Pancreas (tissue), 10 donors: ENCODE measurements around the gene PDXK. TPM values are rescaled to one million over a fixed set of nuclear protein-coding genes. Genes with fewer than 3 reads are reported as not detected.

Experiments
- ATAC-seq, 4 donors: fragments of 200-7000 bp; cut with Tn5 transposase; one replicate each; pipeline versions ENCODE4 v1.8.0 to v1.9.1; 2020; ENCODE audit warnings: mild to moderate bottlenecking in 4 of 4, moderate library complexity in 4 of 4
- DNase-seq, 6 donors: peaks; one replicate each; pipeline ENCODE4 v3.0.0-alpha.2; 2020
- FAIRE-seq: peaks from 2 replicates; lab custom pipeline; 2012; peaks lifted over from hg19 to GRCh38; lab: Jason Lieb, UNC
- H3K27ac ChIP-seq, 4 donors: fragments of 200-600 bp; sonication (generic); 1 replicate in 3 of 4; 2 replicates in 1 of 4; pipeline versions ENCODE4 v1.5.0 to v1.8.0; 2020
- H3K27me3 ChIP-seq, 4 donors: fragments of 200-600 bp; one replicate each; pipeline ENCODE4 v1.8.0; 2021
- H3K36me3 ChIP-seq, 3 donors: fragments of 200-600 bp; sonication (generic) in 1 of 3; one replicate each; pipeline versions ENCODE4 v1.5.0 to v1.8.0; 2020 to 2021
- H3K4me1 ChIP-seq, 3 donors: fragments of 200-600 bp; one replicate each; pipeline ENCODE4 v1.8.0; 2021
- H3K4me3 ChIP-seq, 4 donors: fragments of 200-600 bp; sonication (generic) in 2 of 4; one replicate each; pipeline versions ENCODE4 v1.5.0 to v1.8.0; 2020 to 2021
- H3K9me3 ChIP-seq, 4 donors: fragments of 200-600 bp; one replicate each; pipeline ENCODE4 v1.8.0; 2021
- WGBS, 2 donors: extraction: QIAGEN DNeasy Blood & Tissue Kit; methylation state at CpG; one replicate each; pipeline ENCODE4 v1.1.7; 2013; 5-methylcytosine and 5-hydroxymethylcytosine counted together
- intact Hi-C, 3 donors: fragments of 100-400 bp; cut with DNase I; formaldehyde crosslinking; loops; one replicate each; pipeline versions ENCODE4 v1.11.1 to v1.14.2; 2022
- polyA plus RNA-seq, 2 donors: library from polyadenylated mRNA; stranded (reverse); fragments of 200-250 nt; gene quantifications; one replicate each; pipeline ENCODE4 v1.2.3, GENCODE V29; 2013
- total RNA-seq, 6 donors: library from RNA; stranded (reverse); fragmentation: NEBNext Ultra II Directional in 4 of 6; extraction: Animal tissue kit (Norgen Biotek cat#: 25700) in 4 of 6; gene quantifications; one replicate each; pipeline versions ENCODE4 v1.2.1 to v1.2.4, GENCODE V29; 2021 to 2023
- TF ChIP-seq, protein P1 (sequence below), 4 donors: fragments of 200-600 bp; sonication (generic) in 3 of 4; IDR thresholded peaks; one replicate each; pipeline versions ENCODE4 v1.5.0 to v1.8.0; 2021; ENCODE audit warnings: antibody characterized with exemption in 4 of 4
- donor health status: healthy with polysubstance abuse.
- donor health status: DM: no; HTN: no; CAD: no; lungs with moderate emphysema.
- donor health status: DM: no; HTN: no; CAD: no.
- donor health status: control.
- donor health status: control.
- donor health status: Bipolar disorder and iron deficiency.
- donor health status: DM: yes; HTN: yes; CAD: no.
- donor health status: DM: no; HTN: no; CAD: no.
- donor health status: DM: no; HTN: no; CAD: no.
- donor health status: DM: yes; HTN: yes; CAD: no.

The PDXK gene
- total and polyA plus RNA-seq, 8 donors, result 63.2 to 100 (median 65.9) TPM

DNA sequence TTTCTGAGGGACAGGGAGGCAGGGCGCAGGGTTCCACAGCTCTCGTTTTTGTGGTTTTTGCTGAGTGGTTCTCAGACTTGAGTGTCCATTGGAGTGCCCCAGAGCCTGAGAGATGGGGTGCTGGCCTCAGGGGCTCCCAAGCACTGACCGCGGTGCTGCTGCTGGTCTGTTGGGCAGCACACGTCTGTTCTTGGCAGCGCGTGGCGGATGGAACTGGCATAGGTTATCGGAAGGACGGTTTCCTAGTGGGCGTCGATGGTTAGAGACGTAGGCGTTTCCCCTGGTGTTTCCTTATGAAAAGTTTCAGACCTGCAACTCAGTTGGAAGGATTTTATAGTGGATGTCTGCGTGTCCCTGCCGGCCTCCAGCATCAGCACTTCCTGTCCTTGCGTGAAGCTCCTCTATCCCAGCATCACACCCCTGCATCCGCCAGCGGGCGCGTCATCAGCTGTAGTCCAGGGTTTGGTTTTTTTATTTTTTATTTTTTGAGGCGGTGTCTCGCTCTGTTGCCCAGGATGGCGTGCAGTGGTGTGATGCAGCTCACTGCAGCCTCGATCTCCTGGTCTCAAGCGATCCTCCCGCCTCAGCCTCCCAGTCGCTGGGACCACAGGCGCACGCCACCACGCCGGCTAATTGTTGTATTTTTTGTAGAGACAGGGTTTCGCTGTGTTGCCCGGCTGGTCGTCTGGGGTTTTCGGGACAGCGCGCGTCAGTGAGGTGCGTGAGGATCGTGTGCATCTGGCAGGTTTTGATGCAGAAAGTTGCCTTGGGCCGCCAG, 82.3 kb downstream of the PDXK start:
- no peaks in the 10 kb centered on the region for H3K4me1 ChIP-seq
- no peak overlapping the region for H3K27ac ChIP-seq
- peak in 1 of 6 donors; percentile 29 for DNase-seq
- no peak overlapping the region for H3K4me3 ChIP-seq
- TF ChIP-seq, protein P1, sequence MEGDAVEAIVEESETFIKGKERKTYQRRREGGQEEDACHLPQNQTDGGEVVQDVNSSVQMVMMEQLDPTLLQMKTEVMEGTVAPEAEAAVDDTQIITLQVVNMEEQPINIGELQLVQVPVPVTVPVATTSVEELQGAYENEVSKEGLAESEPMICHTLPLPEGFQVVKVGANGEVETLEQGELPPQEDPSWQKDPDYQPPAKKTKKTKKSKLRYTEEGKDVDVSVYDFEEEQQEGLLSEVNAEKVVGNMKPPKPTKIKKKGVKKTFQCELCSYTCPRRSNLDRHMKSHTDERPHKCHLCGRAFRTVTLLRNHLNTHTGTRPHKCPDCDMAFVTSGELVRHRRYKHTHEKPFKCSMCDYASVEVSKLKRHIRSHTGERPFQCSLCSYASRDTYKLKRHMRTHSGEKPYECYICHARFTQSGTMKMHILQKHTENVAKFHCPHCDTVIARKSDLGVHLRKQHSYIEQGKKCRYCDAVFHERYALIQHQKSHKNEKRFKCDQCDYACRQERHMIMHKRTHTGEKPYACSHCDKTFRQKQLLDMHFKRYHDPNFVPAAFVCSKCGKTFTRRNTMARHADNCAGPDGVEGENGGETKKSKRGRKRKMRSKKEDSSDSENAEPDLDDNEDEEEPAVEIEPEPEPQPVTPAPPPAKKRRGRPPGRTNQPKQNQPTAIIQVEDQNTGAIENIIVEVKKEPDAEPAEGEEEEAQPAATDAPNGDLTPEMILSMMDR (IDR thresholded peaks at IDR 0.05), result no peak
- intact Hi-C loops, result loop anchor here in 1 of 3 donors (10.0 kb wide), 2 partner anchors 154 to 184 kb away; no protein-coding TSS in a partner anchor
- WGBS, 2 donors, result 96 to 97% methylated on average over 42 of the region's 42 CpGs
- H3K36me3 ChIP-seq, result peaks cover 0 to 37% (median 0%) of the 10 kb centered on the region in 3 donors
- H3K9me3 ChIP-seq, result no peaks in the 10 kb centered on the region
- no peaks in the 10 kb centered on the region for H3K27me3 ChIP-seq
- FAIRE-seq, result no peak
- no peak for ATAC-seq

DNA sequence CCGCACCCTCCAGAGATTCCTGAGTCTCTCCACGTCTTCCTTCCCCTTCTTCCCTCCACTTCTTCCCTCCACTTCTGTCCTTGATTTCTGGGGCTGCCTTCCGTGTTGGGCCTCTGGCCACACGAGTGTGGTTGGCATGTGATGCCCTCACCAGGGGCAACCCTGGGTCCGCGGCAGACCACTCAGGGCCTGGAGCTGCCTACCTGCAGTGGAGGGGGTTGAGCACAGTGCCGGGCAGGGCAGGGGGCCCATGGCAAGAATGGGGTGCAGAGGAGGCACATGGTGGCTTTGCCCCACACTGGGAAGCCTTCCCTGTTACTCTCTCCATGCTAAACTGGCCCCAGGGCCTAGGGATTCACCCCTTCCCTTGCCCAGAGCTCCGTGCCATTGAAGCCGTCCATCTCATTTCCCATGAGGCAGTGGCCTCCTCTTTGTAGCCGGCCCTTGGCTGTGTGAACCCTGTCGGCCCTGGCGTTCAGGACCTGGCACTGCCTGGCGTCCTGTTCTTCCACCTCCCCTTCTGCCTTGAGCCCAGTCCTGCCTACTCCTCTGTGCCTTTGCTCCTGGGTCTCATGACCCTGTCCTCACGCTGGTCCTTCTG, 83.9 kb downstream of the PDXK start:
- FAIRE-seq, result no peak
- DNase-seq, result peak in 1 of 6 donors; percentile 44
- no peak overlapping the region for H3K27ac ChIP-seq
- ATAC-seq, result no peak
- no peaks in the 10 kb centered on the region for H3K4me1 ChIP-seq
- no peak overlapping the region for H3K4me3 ChIP-seq
- H3K36me3 ChIP-seq, result peaks cover 0 to 27% (median 0%) of the 10 kb centered on the region in 3 donors
- H3K9me3 ChIP-seq, result no peaks in the 10 kb centered on the region
- H3K27me3 ChIP-seq, result no peaks in the 10 kb centered on the region
- TF ChIP-seq, protein P1 (IDR thresholded peaks at IDR 0.05), result no peak
- 90% methylated on average over 14 of the region's 14 CpGs for WGBS, 2 donors
- intact Hi-C loops, result loop anchor here in 1 of 3 donors (10.0 kb wide), 2 partner anchors 152 to 182 kb away; no protein-coding TSS in a partner anchor

DNA sequence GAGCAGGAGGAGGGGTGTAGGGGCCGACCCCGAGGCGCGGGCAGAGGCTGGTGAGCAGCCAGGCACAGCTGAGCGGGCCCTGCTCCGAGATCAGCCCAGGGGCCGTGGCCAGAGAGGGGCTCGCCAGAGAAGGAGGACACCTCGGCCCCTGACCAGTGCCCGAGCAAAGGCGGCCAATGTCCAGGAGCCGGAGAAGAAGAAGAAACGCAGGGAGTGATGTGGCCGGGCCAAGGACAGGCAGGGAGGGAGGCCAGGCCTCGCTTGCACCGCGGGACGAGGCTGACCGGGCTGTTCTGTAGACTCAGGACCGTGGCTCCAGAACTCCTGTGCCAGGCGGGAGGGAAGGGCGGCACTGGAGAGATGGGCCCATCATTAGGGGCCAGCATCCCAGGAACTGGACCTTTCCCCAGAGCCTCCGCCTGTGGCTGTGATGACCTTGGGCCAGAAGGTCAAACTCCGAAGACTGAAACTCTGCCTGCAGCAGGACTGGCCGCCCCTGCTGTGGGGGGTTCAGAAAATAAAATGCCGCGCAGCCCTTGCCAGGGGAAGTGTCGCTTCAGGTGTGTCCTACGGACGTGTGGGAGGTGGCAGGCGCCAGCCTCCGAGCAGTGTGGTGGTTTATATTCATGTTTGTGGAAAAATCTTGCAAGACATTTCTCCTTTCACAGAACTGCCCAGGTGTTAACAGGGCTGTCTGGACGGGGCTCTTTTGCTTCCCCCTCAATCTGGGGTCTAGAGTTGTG, 84.8 kb downstream of the PDXK start:
- FAIRE-seq (no peak), ATAC-seq (no peak), DNase-seq (peak in 1 of 6 donors; percentile 54)
- H3K27me3 ChIP-seq, result no peaks in the 10 kb centered on the region
- H3K4me1 ChIP-seq, result no peaks in the 10 kb centered on the region
- H3K27ac ChIP-seq, result no peak overlapping the region
- TF ChIP-seq, protein P1 (IDR thresholded peaks at IDR 0.05), result no peak
- no peak overlapping the region for H3K4me3 ChIP-seq
- H3K9me3 ChIP-seq, result no peaks in the 10 kb centered on the region
- 92 to 94% methylated on average over 30 to 33 of the region's 33 CpGs for WGBS, 2 donors
- H3K36me3 ChIP-seq, result peaks cover 0 to 21% (median 0%) of the 10 kb centered on the region in 3 donors
- intact Hi-C loops, result loop anchor here in 1 of 3 donors (10.0 kb wide), 2 partner anchors 151 to 181 kb away; no protein-coding TSS in a partner anchor

DNA sequence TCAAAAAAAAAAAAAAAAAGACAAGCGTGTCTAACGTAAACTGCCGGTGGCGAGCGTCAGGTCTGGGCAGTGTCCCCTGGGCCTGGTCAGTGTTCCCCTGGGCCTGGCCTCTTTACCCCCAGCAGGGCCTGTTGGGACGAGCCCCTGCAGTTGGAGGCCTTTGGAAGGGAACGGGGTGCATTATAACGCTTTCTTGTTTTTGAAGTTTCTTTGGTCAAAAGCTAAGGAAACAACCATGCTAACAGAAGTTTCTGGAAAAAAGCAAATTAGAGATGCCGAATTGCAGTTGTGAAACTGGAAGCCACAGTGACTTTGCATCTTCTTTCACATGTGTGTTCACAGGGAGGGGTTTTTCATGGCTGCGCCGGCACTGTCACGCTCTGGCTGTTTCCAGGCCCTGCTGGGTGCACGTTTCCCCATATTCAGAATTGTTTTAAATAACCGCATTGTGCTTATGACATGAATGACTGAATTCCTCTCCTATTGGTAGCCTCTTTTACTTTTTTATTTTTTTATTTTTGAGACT, 86.4 kb downstream of the PDXK start:
- DNase-seq (no peak), ATAC-seq (no peak)

More for the DNA sequence above, 86.4 kb downstream of the PDXK start:
- H3K36me3 ChIP-seq, result peaks cover 0 to 13% (median 0%) of the 10 kb centered on the region in 3 donors
- intact Hi-C loops, result loop anchor here in 1 of 3 donors (10.0 kb wide), 2 partner anchors 149 to 179 kb away; no protein-coding TSS in a partner anchor
- H3K4me1 ChIP-seq, result no peaks in the 10 kb centered on the region
- H3K27ac ChIP-seq, result no peak overlapping the region
- no peak for FAIRE-seq
- no peaks in the 10 kb centered on the region for H3K27me3 ChIP-seq
- no peaks in the 10 kb centered on the region for H3K9me3 ChIP-seq
- no peak overlapping the region for H3K4me3 ChIP-seq
- TF ChIP-seq, protein P1 (IDR thresholded peaks at IDR 0.05), result no peak
- WGBS, 2 donors, result 86 to 94% methylated on average over 14 of the region's 14 CpGs
